Measurements from ENCODE around the gene ASB4.

GRCh38 chr7:95501261-95501832 is 15.6 kb downstream of the ASB4 start:
- no peak for TF ChIP-seq CTCF (IDR thresholded peaks at IDR 0.05)
- no peak for TF ChIP-seq POLR2A (IDR thresholded peaks at IDR 0.05)

Measured in prostate gland (tissue), 2 donors.